Measurements from ENCODE around the gene SRRM1.
"Not testable (repeated sequence)": the region's sequence is repeated elsewhere in the genome, so short reads cannot be mapped to it uniquely, and the experiment has no call there.

The SRRM1 gene

GRCh38 chr1:24648919-24649318 is 5.8 kb downstream of the SRRM1 start:
- no peak for DNase-seq

- no peak for DNase-seq
Observed at GRCh38 chr1:24652382-24652781, 9.3 kb downstream of the SRRM1 start.

GRCh38 chr1:24654010-24654409 is 10.9 kb downstream of the SRRM1 start:
- no peak for DNase-seq

- DNase-seq = no peak
Observed at GRCh38 chr1:24656046-24656445, 12.9 kb downstream of the SRRM1 start.

- DNase-seq = no peak
Observed at GRCh38 chr1:24657781-24658180, 14.7 kb downstream of the SRRM1 start.

- no peak for DNase-seq
Observed at GRCh38 chr1:24659166-24659904, 16.2 kb downstream of the SRRM1 start.

GRCh38 chr1:24659993-24660665 is 17.0 kb downstream of the SRRM1 start:
- no peak for DNase-seq

- DNase-seq = no peak
Observed at GRCh38 chr1:24664507-24665033, 21.5 kb downstream of the SRRM1 start.

GRCh38 chr1:24666794-24667193 is 23.7 kb downstream of the SRRM1 start:
- DNase-seq = no peak

GRCh38 chr1:24671372-24671771 is 28.3 kb downstream of the SRRM1 start:
- not testable (repeated sequence) for DNase-seq

- not testable (repeated sequence) for DNase-seq
Observed at GRCh38 chr1:24672686-24673085, 29.6 kb downstream of the SRRM1 start.

GRCh38 chr1:24673341-24673740 is 30.2 kb downstream of the SRRM1 start:
- DNase-seq = no peak

GRCh38 chr1:24678421-24678820 is 35.3 kb downstream of the SRRM1 start:
- DNase-seq = not testable (repeated sequence)

GRCh38 chr1:24679725-24680124 is 36.6 kb downstream of the SRRM1 start:
- DNase-seq = no peak

- no peak for DNase-seq
Observed at GRCh38 chr1:24683713-24684162, 40.6 kb downstream of the SRRM1 start.

- no peak for DNase-seq
Observed at GRCh38 chr1:24688033-24688432, 44.9 kb downstream of the SRRM1 start.

GRCh38 chr1:24688621-24689195 is 45.6 kb downstream of the SRRM1 start:
- peak; percentile 39 for DNase-seq

GRCh38 chr1:24691051-24691450 is 47.9 kb downstream of the SRRM1 start:
- DNase-seq = no peak

GRCh38 chr1:24692351-24692980 is 49.4 kb downstream of the SRRM1 start:
- DNase-seq = no peak

- DNase-seq = no peak
Observed at GRCh38 chr1:24693827-24694379, 50.8 kb downstream of the SRRM1 start.

- DNase-seq = peak; percentile 93
Observed at GRCh38 chr1:24694380-24694843, 51.3 kb downstream of the SRRM1 start.

- no peak for DNase-seq
Observed at GRCh38 chr1:24695202-24695974, 52.3 kb downstream of the SRRM1 start.

All from DMS153 (cell line).